Keratinocyte (primary cell): Measurements from ENCODE around the gene RAP1GAP2. TPM values are rescaled to one million over a fixed set of nuclear protein-coding genes. Genes with fewer than 3 reads are reported as not detected.

Source experiments
- DNase-seq: peaks from one replicate; pipeline ENCODE4 v3.0.0-alpha.2; 2011; ENCODE audit warnings: low read depth, missing footprints, low spot score
- FAIRE-seq: peaks from 2 replicates; lab custom pipeline; 2011; peaks lifted over from hg19 to GRCh38; lab: Jason Lieb, UNC
- H2AFZ ChIP-seq: 2 replicates; pipeline ENCODE4 v1.6.0; 2012; ENCODE audit warnings: low read length, control low read depth, inconsistent platforms; ENCODE audit not compliant: control insufficient read depth
- H3K27ac ChIP-seq: 2 replicates; pipeline ENCODE4 v1.5.1; 2011; ENCODE audit warnings: low read length; ENCODE audit not compliant: control insufficient read depth, insufficient read depth
- H3K27me3 ChIP-seq: 3 replicates; pipeline ENCODE4 v1.6.0; 2011; ENCODE audit warnings: low read length; ENCODE audit not compliant: control insufficient read depth, insufficient read depth; ENCODE audit errors: extremely low read depth
- H3K36me3 ChIP-seq, 2 experiments: 2 replicates in 1 of 2; 3 replicates in 1 of 2; pipeline ENCODE4 v1.5.1; 2011; ENCODE audit warnings: low read length in 2 of 2, mild to moderate bottlenecking in 1 of 2; ENCODE audit not compliant: control insufficient read depth in 2 of 2, insufficient read depth in 2 of 2; ENCODE audit errors: extremely low read depth in 1 of 2
- H3K4me1 ChIP-seq: 3 replicates; pipeline ENCODE4 v1.5.1; 2011; ENCODE audit warnings: low read length; ENCODE audit not compliant: control insufficient read depth, insufficient read depth; ENCODE audit errors: extremely low read depth
- H3K4me2 ChIP-seq: 3 replicates; pipeline ENCODE4 v1.6.0; 2011; ENCODE audit warnings: low read depth, low read length; ENCODE audit not compliant: control insufficient read depth, insufficient read depth; ENCODE audit errors: extremely low read depth
- H3K4me3 ChIP-seq, 3 experiments: fragments of 200-600 bp in 1 of 3; sonication (generic) in 1 of 3; 2 replicates in 2 of 3; 3 replicates in 1 of 3; pipeline ENCODE4 v1.5.1; 2011 to 2016; ENCODE audit warnings: low read length in 3 of 3, mild to moderate bottlenecking in 3 of 3, control low read depth in 2 of 3, inconsistent platforms in 1 of 3, low read depth in 1 of 3, mixed read lengths in 1 of 3, mixed run types in 1 of 3, moderate library complexity in 1 of 3; ENCODE audit not compliant: control insufficient read depth in 2 of 3, insufficient read depth in 2 of 3; ENCODE audit errors: extremely low read depth in 1 of 3
- H3K79me2 ChIP-seq: 2 replicates; pipeline ENCODE4 v1.6.0; 2012; ENCODE audit warnings: low read length; ENCODE audit not compliant: control insufficient read depth, insufficient read depth
- H3K9ac ChIP-seq: 3 replicates; pipeline ENCODE4 v1.6.0; 2011; ENCODE audit warnings: low read length; ENCODE audit not compliant: control insufficient read depth, insufficient read depth; ENCODE audit errors: extremely low read depth
- H3K9me1 ChIP-seq: 3 replicates; pipeline ENCODE4 v1.6.0; 2011; ENCODE audit warnings: low read length; ENCODE audit not compliant: control insufficient read depth, insufficient read depth; ENCODE audit errors: extremely low read depth
- H3K9me3 ChIP-seq: 2 replicates; pipeline ENCODE4 v1.5.1; 2012; ENCODE audit warnings: low read depth, low read length; ENCODE audit not compliant: control insufficient read depth
- H4K20me1 ChIP-seq: 3 replicates; pipeline ENCODE4 v1.6.0; 2011; ENCODE audit warnings: low read length; ENCODE audit not compliant: control insufficient read depth, insufficient read depth; ENCODE audit errors: extremely low read depth
- CTCF ChIP-seq, 3 experiments: IDR thresholded peaks in 1 of 3; conservative IDR thresholded peaks in 1 of 3; optimal IDR thresholded peaks in 1 of 3; 2 replicates in 2 of 3; 3 replicates in 1 of 3; pipeline versions ENCODE3 to v1.5.1; 2011; ENCODE audit warnings: low read length in 3 of 3, mild to moderate bottlenecking in 3 of 3, moderate library complexity in 2 of 3, control low read depth in 1 of 3, inconsistent platforms in 1 of 3; ENCODE audit not compliant: insufficient read depth in 2 of 3; ENCODE audit errors: extremely low read depth in 1 of 3
- EZH2 ChIP-seq: IDR thresholded peaks from one replicate; pipeline ENCODE4 v1.6.1; 2012; ENCODE audit warnings: inconsistent platforms, mild to moderate bottlenecking, low read length, moderate library complexity
- dilution Hi-C: fragments of 300-500 bp; cut with MboI; formaldehyde crosslinking; loops from one replicate; pipeline ENCODE4 v1.7.0; 2020; ENCODE audit warnings: low sequenced_read_pairs; ENCODE audit not compliant: extremely low pct_ligation_motif_present
- polyA plus RNA-seq, 5 experiments: library from polyadenylated mRNA; depleted of rRNA in 3 of 5; stranded (reverse) in 3 of 5; stranded (forward) in 1 of 5; unstranded in 1 of 5; fragments of >200 nt; gene quantifications; 1 replicate in 1 of 5; 2 replicates in 3 of 5; 3 replicates in 1 of 5; pipeline versions ENCODE4 v1.2.1 to v1.2.3, GENCODE V29; 2011 to 2012; ENCODE audit warnings: missing spikeins in 2 of 5, low read depth in 1 of 5, low replicate concordance in 1 of 5

RAP1GAP2 gene
- polyA plus RNA-seq, 1 donor (not counting 4 experiments of a cell fraction or from before 2014, with no cell fraction given) = 13.6 TPM

- H2AFZ ChIP-seq = no peak overlapping the region
- no peak overlapping the region for H3K4me2 ChIP-seq
- no peak for TF ChIP-seq CTCF (optimal IDR thresholded peaks at IDR 0.05 in 1 of 3, IDR thresholded peaks at IDR 0.05 in 1 of 3, conservative IDR thresholded peaks at IDR 0.05 in 1 of 3; ENCODE audit: extremely low read depth in 1 of 3, insufficient read depth in 2 of 3, low read length in 3 of 3)
- no peak for TF ChIP-seq EZH2
- dilution Hi-C loops = no loop called here
- H3K9me1 ChIP-seq = no peaks in the 10 kb centered on the region
- H3K27ac ChIP-seq = no peak overlapping the region
- H3K9ac ChIP-seq = no peak overlapping the region
- H4K20me1 ChIP-seq = peaks cover 2% of the 10 kb centered on the region
- peaks cover 32% of the 10 kb centered on the region for H3K27me3 ChIP-seq
- H3K79me2 ChIP-seq = no peaks in the 10 kb centered on the region
- H3K4me3 ChIP-seq = no peak overlapping the region
- H3K4me1 ChIP-seq = no peaks in the 10 kb centered on the region
- no peaks in the 10 kb centered on the region for H3K9me3 ChIP-seq
- peak; percentile 59 for FAIRE-seq
- DNase-seq = no peak
- H3K36me3 ChIP-seq = no peaks in the 10 kb centered on the region
Observed at GRCh38 chr17:2749784-2750181, 46.5 kb upstream of the RAP1GAP2 start.

- Histone ChIP-seq H3K4me2 (no peak overlapping the region), H3K27me3 (peaks cover 36% of the 10 kb centered on the region), H4K20me1 (peaks cover 2% of the 10 kb centered on the region)
Observed at GRCh38 chr17:2750721-2751120, 45.5 kb upstream of the RAP1GAP2 start.

More at GRCh38 chr17:2750721-2751120, 45.5 kb upstream of the RAP1GAP2 start:
- no peaks in the 10 kb centered on the region for H3K4me1 ChIP-seq
- H3K36me3 ChIP-seq = no peaks in the 10 kb centered on the region
- no peaks in the 10 kb centered on the region for H3K9me3 ChIP-seq
- no peak for TF ChIP-seq CTCF (optimal IDR thresholded peaks at IDR 0.05 in 1 of 3, IDR thresholded peaks at IDR 0.05 in 1 of 3, conservative IDR thresholded peaks at IDR 0.05 in 1 of 3; ENCODE audit: extremely low read depth in 1 of 3, insufficient read depth in 2 of 3, low read length in 3 of 3)
- no peaks in the 10 kb centered on the region for H3K79me2 ChIP-seq
- no peak overlapping the region for H2AFZ ChIP-seq
- no peak overlapping the region for H3K27ac ChIP-seq
- FAIRE-seq (no peak), DNase-seq (no peak)
- H3K9ac ChIP-seq = no peak overlapping the region
- H3K4me3 ChIP-seq = no peak overlapping the region
- no peaks in the 10 kb centered on the region for H3K9me1 ChIP-seq
- dilution Hi-C loops = no loop called here
